Stimulated activated CD4-positive, alpha-beta T cell treated with anti-CD3 and anti-CD28 coated beads, Interleukin-4, amount 100 ng/mL, for 48 hours (primary cell): ENCODE data around the gene CHMP1A.
"Not testable (repeated sequence)": the region's sequence is repeated elsewhere in the genome, so short reads cannot be mapped to it uniquely, and the experiment has no call there.

ENCODE experiments used
- DNase-seq, 2 donors: peaks; one replicate each; pipeline ENCODE4 v3.0.0-alpha.2; 2020; ENCODE audit warnings: low read depth in 2 of 2

CHMP1A gene

DNA sequence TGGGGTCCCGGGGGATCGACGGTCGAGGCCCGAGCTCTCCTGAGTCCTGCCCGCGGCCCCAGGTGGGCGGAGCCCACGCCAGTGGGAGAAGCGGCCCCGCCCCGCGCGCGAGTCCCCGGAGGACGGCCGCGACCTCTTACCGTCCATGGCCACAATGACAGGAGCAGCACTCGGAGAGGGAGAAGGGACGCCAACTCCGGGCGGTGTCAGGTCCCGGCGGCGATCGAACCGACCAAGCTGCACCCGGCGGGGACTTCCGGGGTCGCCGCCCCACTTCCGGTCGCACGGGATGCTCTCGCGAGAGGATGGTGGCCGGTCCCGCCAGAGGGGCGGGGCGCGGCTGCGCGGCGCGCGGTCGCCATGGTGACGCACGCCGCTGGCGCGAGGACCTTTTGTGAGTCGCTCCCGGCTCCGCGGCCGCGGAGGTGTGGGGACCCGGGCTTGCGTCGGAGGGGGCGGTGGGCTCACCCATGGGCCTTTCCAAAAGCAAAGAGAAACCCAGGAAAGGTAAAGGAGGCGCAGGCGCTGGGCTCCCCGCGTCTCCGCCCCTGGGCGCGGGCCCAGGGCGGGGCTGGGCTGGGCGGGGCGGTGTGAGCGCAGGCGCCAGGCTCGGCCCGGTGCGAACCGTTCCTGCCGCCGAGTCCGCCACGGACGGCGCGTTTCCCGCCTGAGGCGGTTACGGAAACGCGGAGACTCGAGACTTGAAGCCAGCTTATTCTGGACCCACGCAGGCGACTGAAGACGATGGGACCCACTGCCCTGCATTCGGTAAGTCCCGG lies at the start of gene CHMP1A, which contains the start of gene SPATA33:
CHMP1A (minus strand) TSS at position 267 of the 779 bp plus-strand sequence; CDS start at position 147, 120 bp downstream.
SPATA33 (plus strand) TSS at position 395 of the 779 bp plus-strand sequence; CDS start at position 471, 76 bp downstream.
- peak; percentile 88 to 91 for DNase-seq

DNA sequence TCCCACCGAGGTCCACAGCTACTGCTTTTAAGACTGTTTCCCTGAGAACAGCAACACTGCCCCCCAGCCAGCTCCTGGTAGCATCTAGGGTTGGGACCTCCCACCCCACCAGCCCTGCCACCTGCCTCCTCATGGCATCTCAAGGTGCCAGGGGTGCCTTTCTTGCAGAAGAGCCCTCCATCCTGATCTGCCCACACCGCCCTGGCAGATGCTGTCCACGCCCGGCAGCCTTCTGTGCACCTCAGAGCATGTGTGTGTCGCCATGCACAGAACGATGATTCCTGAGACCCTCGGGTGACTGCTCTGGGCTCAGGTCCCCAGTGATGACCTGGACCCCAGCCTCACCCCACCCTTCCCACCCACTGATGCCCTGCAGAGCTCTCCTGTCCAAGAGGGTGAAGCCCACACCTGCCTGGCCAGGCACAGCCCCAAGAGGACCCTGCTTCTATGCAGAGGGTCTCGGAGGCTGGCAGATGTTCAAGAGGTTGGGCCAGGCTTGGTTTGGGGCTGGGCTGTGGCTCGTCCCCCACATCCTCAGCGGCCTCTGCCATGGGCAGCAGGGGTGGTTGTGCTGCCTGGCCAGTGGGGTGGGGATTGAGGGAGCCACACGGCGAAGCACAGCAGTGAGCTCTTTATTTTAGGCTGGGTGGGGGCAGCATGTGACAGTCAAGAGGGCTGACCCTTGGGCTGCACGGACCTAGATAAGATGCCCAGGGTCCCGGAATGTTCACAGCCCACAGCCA lies 49.2 kb upstream of the CHMP1A start:
- no peak for DNase-seq

DNA sequence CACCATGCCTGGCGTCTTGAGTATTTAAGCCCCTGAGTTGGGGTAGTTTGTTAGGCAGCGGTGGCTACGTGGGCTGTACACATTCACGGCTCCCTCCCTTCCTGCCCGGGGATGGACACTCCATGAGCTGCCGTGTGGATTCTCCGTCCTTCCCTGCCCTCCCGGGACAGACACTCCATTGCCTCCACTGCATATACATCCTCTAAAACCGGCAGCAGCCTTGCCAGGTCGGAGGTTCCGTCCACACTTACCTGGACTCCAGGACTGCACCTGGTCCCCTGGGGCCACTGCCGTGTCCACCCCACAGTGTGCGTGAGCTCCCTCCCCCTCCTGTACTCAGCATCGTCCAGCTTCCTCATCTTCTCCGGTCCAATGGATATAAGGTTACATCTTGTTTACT lies 47.5 kb upstream of the CHMP1A start:
- no peak for DNase-seq

DNA sequence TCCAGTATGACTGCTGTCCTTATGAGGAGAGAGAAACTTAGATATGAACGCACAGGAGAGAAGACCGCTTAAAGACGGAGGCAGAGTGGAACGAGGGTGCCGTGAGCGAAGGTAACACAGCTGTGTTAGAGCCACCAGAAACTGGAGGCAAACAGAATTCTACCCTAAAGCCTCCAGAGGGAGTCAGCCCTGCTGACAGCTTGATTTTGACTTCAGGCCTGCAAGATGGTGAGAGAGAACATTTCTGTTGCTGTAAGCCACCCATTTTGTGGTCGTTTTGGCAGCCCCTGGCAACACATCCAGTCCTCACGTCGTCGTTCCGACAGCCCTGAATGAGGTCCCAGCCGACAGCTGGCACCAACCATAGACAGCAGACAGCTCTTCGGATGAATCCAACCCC lies 46.8 kb upstream of the CHMP1A start:
- DNase-seq = no peak

DNA sequence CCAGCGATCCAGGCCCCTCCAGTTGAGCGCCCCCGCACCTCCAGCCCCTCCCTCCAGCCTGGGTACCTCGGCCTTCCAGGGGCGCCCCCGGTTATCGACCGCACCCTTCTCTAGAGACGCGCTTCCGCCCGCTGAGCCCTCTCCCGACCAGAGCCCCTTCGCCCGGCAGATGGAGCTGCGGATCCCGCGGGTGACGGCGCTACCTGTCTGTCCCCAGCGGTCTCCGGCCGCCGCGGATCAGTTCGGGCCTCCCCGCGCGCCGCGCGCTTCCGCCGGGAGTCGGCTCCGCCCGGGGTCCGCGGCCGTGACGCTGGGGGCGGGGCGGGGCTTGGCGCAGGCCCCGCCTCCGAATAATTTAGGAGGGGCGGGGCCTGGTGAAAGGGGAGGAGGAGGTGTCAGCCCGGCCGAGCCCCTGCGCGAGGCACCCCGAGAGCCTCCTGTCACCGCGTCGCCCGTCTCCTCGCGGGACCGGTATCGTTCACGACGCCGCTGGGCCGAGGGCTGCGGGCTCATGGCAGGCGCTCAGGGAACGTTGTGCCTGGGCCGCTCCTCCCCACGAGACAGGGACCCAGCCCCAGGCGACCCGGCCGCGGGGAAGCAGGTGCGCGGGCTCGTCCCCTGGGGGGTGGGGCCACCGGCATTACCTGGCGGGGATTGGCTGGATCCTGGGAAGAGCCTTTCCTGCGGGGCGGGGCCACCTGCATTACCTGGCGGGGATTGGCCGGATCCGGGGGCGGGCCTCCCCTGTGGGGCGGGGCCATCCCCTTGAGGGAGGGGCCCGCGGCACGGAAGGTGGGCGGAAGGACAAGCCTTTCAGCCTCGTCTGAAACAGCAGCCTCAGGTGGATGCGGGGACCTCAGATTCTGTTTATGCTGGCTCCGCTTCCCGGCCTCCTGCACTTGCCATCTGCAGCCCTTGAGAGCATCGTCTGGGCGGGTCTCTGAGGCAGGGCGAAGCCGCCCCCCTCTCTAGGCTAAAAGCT lies 44.2 kb upstream of the CHMP1A start, which contains the start of gene SPATA2L:
SPATA2L (minus strand) TSS at position 281 of the 982 bp plus-strand sequence. CDS start 473 bp downstream, outside the sequence.
- DNase-seq = peak; percentile 94 to 96

DNA sequence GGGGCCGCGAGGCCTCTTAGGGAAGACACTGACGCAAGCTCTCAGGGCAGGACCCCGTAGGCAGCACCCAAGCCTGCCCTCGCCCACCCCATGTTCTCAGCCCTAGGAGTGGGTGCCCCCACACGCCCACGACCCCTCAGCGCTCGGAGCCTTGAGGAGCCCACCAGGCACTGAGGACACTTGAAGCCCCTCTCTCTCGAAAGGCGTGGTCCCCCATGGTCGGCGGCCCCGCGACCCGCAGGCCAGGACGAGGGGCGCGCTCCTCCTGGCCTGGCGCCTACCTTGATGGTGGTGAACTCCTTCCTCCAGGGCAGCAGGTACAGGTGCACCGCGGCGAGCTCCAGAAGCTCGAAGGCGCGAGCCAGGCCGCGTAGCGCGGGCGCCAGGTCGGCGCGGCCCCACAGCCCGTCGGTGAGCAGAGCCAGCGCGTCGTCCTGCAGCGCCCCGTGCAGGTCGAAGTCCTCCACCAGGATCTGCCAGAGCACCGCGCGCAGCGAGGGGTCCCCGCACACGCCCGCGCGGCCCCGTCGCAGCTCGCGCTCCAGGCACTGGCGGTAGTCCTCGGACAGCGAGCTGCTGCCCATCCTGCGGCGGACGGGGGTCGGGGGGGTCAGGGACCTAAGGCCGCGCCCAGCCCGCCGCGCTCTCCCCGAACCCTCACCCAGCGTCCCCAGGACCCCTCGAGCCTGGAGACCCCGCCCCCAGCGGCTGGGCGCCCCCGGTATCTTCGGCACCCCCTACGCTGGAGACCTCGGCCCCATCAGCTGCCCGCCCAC lies 43.3 kb upstream of the CHMP1A start:
- DNase-seq = peak; percentile 36 to 43

DNA sequence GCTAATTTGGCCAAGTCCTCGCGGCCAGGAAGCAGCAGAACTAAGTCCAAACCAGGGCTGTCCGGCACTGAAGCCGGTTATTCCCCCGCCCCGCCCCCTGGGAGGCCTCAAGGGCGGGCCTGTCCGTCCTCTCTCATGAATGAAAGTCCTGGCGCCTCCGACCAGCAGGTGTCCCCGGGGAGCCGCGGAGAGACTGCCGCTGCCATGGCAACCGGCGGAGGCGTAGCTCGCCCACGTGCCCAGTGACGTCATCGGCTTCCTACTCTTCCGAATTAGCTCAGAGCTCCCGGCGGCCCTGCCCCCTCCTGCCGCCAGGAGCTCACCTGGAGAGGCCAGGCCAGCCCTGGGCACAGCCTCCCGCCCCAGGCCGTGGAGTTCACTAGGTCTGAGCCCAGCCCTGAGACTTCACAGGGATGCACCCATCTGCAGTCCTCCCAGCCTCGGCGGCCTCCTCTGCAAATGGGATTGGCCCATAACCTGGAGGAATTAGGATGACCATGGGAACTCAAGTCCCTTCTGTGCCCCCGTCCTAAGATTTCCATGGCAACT lies 42.7 kb upstream of the CHMP1A start:
- DNase-seq = peak; percentile 97 to 98

DNA sequence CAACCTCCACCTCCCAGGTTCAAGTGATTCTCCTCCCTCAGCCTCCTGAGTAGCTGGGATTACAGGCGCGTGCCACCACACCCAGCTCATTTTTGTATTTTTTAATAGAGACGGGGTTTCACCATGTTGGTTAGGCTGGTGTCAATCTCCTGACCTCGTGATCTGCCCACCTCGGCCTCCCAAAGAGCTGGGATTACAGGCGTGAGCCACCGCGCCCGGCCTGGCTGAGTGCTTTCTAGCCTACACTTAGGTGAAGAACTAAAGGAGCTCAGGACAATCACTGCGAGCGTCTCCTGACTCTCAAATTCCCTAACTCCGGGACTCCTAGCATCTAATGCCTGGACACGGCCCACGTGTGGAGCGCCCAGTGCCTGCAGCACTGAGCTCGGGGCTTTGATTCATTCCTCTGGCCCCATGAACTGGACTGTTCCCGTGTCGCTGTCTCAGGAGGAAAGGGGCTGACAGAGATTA lies 42.2 kb upstream of the CHMP1A start:
- DNase-seq = not testable (repeated sequence)

DNA sequence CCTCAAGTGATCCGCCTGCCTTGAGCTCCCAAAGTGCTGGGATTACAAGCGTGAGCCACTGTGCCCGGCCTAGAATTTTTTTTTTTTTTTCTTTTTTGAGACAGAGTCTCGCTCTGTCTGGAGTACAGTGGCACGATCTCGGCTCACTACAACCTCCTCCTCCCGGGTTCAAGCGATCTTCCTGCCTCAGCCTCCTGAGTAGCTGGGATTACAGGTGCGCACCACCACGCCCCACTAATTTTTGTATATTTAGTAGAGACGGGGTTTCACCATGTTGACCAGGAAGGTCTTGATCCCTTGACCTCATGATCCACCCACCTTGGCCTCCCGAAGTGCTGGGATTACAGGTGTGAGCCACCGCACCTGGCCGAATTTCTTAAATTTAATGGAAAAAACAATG lies 41.2 kb upstream of the CHMP1A start:
- DNase-seq = not testable (repeated sequence)

DNA sequence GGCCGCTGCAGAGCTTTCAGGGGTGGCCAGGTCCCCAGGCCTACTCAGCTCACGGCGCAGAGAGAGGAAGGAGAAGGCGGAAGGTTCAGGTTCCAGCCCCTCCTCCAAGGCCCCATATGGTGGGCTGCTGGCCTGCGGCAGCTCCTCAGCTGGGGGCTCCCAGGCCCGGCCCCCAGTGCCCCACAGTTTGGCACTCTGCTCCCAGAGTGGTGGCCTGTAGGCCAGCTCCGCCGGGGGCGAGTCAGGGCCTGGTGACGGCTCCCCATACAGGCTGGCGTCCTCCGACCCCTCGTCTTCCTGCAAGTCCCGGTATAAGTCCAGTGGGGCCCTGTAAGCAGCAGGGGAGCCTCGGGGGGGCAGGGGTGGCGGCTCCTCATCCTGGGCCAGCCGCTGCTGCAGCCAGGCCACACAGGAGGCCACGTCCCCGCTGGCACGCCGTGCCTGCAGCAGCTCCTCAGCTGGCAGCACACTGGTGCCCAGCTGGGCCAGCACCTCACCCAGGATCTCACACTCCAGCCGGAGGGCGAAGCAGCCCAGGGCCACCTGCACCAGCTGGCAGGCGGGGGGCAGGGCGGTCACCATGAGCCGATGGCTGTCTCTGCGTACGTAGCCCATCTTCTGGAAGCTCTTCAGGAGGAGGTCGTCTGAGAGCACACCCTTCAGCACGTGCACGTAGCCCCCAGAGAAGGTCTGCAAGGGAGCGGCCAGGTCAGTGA lies 40.3 kb upstream of the CHMP1A start:
- DNase-seq = no peak

DNA sequence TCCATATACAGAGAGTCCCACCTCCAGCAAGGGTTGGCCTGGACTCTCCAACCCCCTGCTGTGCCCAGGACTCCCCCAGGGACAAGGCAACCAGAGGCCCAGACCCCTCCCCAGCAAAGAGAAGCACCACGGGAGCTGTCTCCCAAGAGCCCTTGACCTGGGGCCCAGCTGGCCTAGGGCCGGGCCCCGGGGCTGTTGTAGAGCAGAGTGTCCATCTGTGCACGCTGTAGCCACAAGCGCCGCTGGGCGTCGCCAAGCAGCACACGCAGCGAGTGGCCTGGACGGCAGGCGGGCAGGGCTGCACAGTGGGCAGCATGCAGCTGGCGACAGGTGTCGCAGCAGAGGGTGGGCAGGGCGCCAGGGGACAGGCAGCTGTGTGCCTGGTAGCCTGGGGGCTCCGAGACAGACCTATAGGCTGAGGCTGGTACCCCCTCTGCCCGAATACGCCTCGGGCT lies 39.7 kb upstream of the CHMP1A start:
- no peak for DNase-seq

DNA sequence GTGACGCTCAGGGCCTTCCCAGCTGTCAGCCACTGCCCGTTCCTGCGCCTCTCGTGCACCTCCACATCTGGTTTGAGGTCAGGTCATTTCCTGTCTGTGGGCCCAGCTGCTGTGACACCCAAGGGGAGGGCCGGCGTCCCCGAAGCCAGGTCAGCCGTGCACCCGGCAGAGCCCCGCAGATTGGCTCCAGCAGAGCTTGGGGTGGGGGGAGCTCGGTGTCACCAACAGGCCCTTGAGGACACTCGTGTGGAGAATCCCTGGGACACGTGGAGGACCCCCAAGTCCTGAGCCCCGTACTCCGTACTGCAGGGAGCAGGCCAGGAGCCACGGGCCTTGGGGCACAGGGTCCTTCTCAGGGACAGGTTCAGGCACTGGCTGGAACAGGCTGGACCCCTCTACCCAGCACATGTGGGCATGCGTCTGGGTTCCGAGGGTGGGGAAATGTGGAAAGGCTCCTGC lies 39.2 kb upstream of the CHMP1A start:
- no peak for DNase-seq

DNA sequence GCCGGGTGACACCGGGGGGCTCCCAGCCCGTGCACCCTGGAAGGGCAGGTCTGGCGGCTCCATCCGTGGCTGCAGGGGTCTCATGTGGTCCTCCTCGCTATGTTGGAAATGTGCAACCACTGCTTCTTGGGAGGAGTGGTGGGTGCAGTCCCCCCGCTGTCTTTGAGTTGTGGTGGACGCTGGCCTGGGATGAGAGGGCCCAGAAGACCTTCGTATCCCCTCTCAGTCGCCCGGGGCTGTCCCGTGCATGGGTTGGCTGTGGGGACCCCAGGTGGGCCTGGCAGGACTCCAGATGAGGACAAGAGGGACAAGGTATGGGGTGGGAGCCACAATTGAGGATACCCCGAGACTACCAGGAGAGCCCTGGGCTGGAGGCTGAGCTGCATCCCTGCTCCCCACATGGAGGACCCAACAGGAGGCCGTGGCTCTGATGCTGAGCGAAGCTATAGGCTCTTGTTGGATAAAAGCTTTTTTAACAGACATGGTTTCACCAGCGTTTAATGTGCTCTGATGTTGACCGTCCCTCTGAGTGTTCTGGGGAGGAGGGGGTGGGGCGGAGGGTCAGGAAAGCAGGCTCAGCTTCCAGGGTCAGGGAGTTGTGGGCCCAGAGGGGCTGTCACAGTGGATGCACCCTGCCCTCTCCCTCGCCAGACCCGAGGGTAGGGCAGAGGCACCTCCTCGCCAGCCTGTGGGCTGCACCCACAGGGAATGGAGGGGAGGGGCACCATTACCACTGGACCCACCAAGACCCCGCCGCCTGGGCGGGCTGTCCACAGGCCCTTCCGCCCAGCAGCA lies 38.6 kb upstream of the CHMP1A start:
- DNase-seq = no peak

DNA sequence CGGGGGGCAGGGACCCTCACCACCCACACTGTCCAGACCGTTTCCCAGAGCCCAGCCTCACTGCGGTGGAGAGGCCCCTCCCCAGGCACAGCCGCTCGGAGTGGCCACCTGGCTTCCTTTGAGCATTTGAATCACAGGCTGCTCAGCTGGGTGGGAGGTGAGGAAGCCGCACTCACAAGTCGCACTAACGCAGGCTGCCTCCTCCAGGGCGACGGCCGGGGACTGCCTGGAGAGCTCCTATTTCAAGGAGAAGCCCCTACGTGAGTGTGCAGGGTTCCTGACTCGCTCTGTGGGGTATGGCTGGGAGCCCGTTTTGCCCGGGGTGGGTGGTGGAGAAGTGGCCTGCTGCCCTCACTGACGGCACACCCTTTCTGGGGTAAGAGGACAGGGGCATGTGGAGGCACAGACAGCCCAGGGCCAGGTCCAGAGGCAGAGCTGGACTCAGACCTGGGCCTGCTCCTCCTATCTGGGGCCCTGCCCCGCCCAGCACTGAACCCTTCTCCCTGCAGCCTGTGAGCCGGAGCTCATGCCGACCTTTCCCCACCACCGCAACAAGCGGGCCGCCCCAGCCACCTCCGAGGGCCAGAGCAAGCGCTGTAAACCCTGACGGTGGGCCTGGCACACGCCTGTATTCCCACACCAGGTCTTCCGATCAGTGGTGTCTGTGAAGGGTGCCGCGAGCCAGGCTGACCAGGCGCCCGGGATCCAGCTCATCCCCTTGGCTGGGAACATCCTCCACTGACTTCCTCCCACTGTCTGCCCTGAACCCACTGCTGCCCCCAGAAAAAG lies 37.8 kb upstream of the CHMP1A start:
- no peak for DNase-seq

DNA sequence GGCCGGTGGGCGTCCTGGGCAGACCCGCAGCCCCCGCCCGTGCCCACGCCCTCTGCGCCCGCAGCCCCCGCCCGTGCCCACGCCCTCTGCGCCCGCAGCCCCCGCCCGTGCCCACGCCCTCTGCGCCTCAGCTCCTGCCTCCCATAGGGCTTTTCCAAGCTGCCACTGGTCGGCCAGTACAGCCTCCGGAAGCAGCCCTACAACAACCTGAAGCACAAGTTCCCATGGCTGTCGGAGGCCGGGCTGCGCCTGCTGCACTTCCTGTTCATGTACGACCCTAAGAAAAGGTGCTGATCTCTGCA lies 37.2 kb upstream of the CHMP1A start:
- DNase-seq = not testable (repeated sequence)

DNA sequence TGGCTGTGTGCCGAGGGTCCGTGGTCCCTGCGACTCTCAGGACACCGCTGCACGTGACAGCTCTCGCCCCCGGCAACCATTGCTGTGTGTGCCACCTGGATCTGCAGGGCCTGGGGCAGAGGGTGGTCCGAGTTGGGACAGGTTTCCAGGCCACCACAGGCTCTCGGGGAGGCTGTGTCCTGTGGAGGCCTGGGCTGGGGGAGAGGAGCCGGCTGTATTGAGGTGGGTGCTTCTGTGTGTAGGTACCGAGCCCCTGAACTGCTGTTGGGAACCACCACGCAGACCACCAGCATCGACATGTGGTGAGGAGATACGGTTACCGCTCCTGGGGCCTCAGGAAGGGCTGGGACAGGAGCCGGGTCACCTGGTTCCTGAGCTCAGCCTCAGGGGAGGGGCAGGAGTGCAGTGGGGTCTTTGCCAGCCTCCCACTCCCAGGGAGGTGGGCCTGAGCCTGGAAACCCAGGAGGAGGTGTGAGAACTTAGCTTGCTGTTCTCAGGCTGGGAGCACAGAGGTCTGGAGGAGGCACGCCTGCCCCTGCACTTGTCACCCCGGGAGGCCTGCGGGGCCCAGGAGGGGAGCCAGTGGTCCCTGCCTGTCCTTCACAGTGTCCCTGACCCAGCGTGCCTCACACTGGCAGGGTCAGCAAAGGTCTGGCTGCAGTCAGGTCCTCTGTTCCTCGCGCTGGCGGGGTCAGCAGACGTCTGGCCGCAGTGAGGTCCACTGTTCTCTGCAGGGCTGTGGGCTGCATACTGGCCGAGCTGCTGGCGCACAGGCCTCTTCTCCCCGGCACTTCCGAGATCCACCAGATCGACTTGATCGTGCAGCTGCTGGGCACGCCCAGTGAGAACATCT lies 36.6 kb upstream of the CHMP1A start:
- no peak for DNase-seq

DNA sequence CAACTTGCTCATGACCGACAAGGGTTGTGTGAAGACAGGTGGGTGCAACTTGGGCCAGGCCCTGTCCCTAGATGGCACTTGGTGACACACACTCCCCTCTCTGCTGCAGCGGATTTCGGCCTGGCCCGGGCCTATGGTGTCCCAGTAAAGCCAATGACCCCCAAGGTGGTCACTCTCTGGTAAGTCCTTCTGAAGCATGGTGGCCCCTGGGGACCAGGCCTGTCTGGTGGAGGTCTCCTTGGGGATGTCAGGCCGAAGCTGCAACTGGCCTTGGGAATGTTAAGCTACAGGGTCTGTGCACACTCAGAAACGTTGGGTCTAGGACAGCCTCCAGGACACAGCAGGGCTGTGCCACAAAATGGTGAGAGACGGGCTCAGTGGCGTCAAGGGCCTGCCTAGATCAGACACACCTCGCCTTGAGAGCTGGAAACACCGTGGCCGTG lies 35.8 kb upstream of the CHMP1A start:
- DNase-seq = no peak
